ENCODE data around the gene TAP1.
"Not testable (repeated sequence)": the region's sequence is repeated elsewhere in the genome, so short reads cannot be mapped to it uniquely, and the experiment has no call there.

Gene TAP1, protein sequence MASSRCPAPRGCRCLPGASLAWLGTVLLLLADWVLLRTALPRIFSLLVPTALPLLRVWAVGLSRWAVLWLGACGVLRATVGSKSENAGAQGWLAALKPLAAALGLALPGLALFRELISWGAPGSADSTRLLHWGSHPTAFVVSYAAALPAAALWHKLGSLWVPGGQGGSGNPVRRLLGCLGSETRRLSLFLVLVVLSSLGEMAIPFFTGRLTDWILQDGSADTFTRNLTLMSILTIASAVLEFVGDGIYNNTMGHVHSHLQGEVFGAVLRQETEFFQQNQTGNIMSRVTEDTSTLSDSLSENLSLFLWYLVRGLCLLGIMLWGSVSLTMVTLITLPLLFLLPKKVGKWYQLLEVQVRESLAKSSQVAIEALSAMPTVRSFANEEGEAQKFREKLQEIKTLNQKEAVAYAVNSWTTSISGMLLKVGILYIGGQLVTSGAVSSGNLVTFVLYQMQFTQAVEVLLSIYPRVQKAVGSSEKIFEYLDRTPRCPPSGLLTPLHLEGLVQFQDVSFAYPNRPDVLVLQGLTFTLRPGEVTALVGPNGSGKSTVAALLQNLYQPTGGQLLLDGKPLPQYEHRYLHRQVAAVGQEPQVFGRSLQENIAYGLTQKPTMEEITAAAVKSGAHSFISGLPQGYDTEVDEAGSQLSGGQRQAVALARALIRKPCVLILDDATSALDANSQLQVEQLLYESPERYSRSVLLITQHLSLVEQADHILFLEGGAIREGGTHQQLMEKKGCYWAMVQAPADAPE

DNA sequence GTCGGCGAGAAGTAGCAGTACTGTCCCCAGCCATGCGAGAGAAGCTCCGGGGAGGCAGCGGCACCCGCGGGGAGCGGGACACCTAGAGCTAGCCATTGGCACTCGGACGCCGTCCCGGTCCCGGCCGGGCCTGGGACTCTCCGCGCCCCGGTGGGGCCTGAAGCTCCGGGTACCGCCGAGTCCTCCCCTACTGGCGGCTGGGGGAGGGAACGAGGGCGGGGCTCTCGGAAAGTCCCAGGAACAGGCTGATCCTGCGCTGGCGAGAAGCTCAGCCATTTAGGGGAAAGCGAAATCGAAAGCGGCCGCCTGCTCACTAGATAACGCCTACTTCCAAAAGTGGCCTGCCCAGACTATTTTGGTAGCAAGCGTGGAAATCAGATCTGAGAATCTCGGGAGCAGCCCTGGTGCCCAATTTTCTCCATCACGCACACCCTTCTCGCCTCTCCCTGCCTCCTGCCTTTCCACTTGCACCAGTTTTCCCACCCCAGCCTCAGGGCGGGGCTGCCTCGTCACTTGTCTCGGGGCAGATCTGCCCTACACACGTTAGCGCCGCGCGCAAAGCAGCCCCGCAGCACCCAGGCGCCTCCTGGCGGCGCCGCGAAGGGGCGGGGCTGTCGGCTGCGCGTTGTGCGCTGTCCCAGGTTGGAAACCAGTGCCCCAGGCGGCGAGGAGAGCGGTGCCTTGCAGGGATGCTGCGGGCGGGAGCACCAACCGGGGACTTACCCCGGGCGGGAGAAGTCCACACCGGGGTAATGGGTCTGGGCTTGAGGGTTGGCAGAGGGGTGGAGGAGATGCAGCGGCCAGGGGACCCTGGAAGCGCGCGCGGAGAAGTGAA lies at the start of gene TAP1, which contains the start of gene PSMB9:
Gene TAP1, minus strand, starts transcription at position 164 of the 835 bp plus-strand sequence. Its CDS starts 68 bp downstream, at position 96.
Gene PSMB9, plus strand, starts transcription at position 652 of the 835 bp plus-strand sequence. Its CDS starts 38 bp downstream, at position 690.
- DNase-seq: peak; percentile 89

- no peak for DNase-seq
Measured at GRCh38 chr6:32895006-32895345, 41.5 kb upstream of the TAP1 start.

- DNase-seq: peak; percentile 85
Measured at GRCh38 chr6:32894085-32895005, 40.8 kb upstream of the TAP1 start.

DNA sequence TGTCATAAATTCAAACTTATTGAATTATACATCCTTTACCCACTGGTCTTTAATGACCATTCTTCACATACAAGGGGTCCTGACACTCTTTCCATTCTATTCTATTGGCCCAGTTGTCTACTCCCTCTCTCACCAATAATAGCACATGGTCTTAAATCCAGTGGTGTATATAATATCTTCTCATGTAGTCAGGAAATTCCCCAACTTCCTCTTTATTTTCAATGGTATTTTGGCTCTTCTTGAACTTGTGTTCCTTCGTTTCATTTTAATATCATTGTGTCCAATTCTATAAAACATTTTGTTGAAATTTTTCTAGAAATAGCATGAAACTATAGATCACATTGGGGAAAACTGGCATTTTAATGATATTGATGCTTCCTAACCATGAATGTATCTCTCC lies 37.3 kb upstream of the TAP1 start:
- DNase-seq: no peak

DNA sequence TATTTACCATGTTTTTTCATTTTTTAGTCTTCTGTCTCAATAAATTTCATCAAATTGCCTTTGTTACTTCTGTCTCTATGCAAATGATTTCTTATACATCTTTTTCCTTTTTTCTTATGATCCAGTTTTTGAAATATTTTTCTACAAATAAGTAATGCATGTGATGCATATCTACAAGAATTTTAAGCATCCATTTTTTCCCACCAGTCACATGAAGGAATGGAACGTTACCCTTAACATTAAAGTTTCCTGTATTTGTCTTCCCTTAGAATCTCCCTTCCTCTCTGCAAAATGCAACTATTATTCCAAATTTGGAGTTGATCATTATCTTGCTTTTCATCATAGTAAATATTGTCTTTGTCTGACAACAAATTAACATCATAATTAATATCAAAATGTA lies 36.0 kb upstream of the TAP1 start:
- DNase-seq: no peak

DNA sequence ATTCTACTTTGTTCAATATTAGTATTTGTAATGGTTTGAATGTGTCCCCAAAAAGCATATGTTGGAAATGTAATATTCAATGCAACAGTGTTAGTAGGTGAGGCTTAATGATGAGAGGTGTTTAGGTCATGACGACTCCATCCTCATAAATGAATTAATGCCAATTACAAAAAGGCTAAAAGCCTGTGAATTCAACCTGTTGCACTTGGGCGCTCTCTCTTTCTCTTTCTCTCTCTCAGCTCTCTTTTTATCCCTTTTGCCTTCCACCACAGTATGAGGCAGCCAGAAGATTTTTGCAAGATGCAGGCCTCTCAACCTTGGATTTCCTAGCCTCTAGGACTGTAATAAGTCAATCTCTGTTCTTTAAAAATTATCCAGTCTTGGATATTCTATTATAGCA lies 35.1 kb upstream of the TAP1 start:
- DNase-seq: no peak

DNA sequence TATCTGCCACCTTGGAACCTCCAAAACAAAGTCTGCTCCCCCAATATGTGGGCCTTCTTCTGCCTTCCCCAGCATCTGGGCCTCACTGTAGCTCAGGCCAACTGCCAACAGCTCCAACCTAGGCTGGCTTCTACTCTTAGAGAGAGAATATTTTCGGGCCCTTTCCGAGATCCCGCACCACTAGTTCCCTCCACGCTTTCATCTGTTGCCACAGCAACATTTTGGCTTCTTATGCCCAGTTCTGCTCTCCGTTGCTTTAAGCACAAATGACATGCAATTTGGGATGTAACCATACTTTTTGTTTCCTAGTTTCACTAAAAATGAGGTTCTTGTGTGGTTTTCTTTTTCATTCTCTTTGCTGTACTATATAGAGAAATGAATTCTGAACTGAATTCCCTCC lies 34.1 kb upstream of the TAP1 start:
- no peak for DNase-seq

DNA sequence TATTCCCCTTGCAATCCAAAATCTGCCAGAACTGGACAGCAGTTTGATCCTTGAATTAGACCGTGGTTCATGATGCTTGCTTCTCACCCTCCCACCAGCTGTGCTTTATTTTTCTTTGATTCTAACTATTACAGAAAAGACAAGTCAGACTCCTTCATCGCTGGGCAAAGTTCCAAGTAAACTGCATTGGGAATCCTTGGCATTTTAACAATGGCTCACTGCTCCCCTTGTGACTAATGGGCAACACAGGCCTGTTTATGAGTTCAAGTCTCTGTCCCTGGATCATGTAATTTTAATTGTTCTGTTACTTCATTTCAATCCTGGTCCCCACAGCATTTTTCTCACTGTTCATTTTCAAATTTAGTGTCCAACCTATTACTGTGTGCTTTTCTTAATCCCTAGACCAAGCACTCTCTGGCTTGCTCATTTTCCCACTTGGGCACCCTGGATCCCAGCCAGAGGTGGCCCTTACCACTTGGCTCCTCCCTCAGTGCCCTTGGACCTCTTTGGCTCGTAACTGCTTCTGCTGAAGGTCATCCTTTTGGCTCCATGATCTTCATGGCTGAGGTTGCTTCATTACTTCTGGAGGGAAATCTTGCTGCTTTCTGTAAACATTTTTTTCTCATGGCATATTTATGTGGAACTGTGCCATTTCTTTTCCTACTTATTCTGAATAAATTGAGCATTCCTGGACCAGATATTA lies 33.3 kb upstream of the TAP1 start:
- no peak for DNase-seq

DNA sequence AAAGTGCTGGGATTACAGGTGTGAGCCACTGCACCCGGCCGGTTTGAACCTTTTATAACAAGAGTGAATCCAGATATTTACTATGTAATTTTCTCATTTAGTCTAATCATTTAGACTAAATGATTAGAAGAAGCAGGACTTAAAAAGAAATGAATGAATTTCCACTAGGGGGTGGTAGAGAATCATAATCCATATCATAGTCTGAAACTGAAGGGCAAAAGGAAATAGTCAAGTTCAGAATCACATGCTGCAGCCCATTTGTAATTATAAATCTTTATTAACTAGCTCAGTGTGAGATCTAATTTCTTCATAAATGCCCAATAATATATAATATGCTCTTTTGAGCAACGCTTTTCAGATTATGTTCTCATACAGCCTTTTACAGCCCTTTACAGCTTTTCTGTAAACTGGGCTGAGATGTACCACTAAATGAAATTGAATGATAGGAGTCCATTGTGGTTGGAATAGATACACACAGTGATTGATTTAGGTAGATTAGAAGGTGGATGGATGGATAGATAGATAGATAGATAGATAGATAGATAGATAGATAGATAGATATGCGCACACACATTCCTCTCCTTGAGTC lies 32.3 kb upstream of the TAP1 start:
- DNase-seq: no peak

DNA sequence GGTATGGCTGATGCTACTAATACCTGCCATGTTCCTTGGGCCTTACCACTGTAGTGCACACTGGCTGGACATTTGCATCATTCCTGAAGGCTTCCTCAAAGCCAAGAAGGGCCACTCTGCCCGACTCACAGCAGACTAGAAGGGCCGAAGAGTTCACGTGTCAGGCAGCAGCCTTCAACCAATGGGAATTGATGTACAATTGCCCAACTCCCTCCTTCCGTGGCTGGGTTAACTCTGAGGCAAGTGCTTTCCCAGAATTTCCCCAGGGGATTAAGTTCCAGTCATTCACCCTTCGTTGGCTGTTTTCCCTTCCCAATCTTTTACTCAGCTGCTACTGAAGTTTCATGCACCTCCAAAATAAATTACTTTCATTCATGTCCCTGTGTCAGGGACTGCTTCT lies 30.3 kb upstream of the TAP1 start:
- no peak for DNase-seq

DNA sequence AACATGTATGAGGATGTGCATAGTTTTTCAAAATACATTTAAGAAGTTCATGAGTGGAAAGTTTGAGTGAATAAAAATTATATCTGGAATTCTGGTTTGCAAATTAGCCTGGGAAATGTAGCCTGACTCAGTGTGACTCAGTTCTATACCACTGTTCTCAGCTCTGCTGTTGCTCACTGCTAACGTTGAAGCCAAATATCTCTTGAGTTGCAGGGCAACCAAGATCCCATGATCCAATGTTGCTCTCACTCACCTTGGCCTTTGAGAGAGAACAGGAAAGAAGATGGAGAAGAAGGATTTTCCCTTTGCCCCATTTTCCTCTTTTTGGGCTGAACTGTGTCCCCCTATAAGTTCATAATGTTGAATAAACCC lies 29.4 kb upstream of the TAP1 start:
- DNase-seq: no peak

DNA sequence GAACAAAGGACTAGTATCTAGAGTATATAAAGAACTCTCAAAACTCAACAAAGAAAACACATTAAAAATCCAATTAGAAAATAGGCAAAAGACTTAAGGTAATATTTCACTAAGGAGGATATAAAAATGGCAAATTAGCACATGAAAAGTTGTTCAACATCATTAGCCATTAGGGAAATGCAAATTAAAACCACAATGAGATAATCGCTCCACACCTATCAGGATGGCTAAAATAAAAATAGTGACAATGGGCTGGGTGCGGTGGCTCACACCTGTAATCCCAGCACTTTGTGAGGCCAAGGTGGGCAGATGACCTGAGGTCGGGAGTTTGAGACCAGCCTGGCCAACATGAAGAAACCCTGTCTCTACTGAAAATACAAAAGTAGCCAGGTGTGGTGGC lies 27.5 kb upstream of the TAP1 start:
- DNase-seq: not testable (repeated sequence)

DNA sequence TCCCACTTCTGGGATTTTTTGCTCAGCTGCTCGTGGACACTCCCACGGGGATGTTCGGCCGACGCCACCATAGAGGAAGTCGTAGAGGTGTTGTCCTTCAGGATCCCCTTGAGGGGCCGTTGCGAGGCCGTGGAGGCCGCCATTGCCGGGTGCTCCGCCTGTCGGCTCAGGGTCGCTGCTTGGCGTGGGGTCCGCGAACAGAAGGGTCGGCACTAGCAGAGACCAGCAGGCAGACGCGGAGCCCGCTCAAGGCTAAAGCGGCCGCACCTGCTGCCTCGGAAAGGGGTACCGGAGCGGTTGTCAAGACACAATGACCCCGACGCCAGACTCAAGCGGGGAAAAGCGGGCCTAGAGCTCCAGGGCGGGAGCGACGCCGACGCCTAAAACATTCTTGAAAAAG lies 26.2 kb upstream of the TAP1 start:
- no peak for DNase-seq

DNA sequence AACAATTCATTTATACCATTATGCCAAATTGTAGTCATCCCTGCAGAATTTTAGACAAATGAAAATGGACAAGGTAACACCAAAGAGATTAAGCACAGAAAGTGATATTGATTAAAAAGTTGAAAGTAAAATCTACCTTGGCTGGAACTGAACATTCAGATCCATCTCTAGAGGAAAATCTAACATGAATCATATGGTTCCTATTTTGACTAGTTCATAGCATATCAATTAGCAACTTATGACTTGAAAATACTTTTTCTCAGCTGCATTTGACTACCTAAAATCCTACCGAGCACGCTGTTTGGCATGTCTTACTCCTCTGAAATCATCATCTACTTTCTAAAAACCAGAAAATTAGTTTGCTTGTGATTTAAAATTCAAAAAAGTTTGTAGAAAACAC lies 23.1 kb upstream of the TAP1 start:
- no peak for DNase-seq

- DNase-seq: not testable (repeated sequence)
Measured at GRCh38 chr6:32873947-32874346, 20.4 kb upstream of the TAP1 start.

DNA sequence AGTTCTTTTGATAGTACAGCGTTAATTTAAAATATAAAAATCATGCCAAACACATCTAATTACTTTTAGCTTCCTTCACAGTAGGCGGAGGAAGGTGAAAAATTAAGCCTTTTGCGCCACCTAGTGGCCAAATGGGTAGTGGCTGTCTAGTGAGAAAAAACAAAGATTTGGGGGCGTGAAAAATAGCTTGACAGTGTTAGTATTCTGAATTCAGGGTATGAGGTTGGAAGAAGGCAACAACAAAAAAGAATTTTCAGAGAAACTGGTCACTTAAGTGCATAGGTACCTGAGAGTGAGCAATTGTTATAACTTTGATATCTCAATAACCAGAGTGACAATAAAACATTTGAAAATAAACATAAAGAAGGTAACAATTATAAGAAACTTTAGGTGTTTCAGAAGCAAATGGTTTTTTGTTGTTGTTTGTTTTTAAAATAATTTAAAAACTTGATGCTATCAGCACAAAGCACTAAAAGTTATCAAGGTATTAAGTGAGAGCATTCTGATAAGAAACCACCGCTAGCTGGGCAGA lies 14.8 kb upstream of the TAP1 start:
- no peak for DNase-seq

DNA sequence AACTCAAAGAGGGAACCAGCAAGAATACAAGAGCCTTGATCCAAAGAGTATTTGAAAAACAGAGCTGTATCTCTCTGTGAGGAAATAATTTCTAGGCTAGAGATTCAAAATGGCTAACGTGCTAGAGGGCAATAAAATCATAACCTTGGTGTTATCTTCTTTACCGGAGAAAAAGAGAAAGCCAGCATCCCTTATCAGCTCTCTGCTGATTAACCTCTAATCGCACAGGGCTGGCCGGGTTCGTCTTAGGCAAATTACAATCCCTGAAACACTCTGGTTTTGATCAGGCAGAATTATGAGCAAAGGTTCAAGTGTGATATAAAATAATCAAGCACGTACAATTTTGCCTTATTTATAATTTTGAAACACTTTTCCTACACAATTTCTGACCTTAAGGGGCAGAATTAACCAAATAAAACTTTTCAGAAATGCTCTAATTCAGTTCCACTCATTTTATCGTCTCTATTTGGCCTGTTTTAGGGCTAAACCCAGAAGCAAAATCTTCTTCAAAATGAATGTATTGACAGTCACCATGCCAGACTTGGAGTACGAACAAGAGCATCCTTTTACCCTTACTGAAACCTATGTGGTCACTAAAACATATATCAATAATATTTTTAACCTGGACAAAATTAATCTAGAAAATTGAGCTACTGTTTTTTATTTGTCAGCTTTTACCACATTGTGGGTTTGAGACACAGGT lies 14.2 kb upstream of the TAP1 start:
- DNase-seq: no peak

GRCh38 chr6:32867022-32867477 lies 13.5 kb upstream of the TAP1 start:
- DNase-seq: no peak

- no peak for DNase-seq
Measured at GRCh38 chr6:32865724-32866443, 12.4 kb upstream of the TAP1 start.
